Tibial nerve (tissue), 4 donors: ENCODE data around the gene FGF1. TPM values are rescaled to one million over a fixed set of nuclear protein-coding genes. Genes with fewer than 3 reads are reported as not detected.

ENCODE experiments used
- DNase-seq, 2 donors: peaks; one replicate each; pipeline ENCODE4 v3.0.0-alpha.2; 2019; ENCODE audit warnings: low spot score in 2 of 2
- H3K27ac ChIP-seq, 4 donors: fragments of 200-600 bp; sonication (generic) in 3 of 4; one replicate each; pipeline ENCODE4 v1.5.1; 2017 to 2019; ENCODE audit warnings: mild to moderate bottlenecking in 1 of 4
- H3K27me3 ChIP-seq, 2 donors: fragments of 200-600 bp; sonication (generic) in 1 of 2; one replicate each; pipeline versions ENCODE4 v1.5.1 to v1.6.0; 2017 to 2019
- H3K36me3 ChIP-seq, 3 donors: fragments of 200-600 bp; sonication (generic); one replicate each; pipeline ENCODE4 v1.5.1; 2018 to 2019
- H3K4me1 ChIP-seq, 4 donors: fragments of 200-600 bp; sonication (generic) in 3 of 4; one replicate each; pipeline ENCODE4 v1.5.1; 2017 to 2019
- H3K4me3 ChIP-seq, 4 donors: fragments of 200-600 bp; sonication (generic) in 3 of 4; one replicate each; pipeline ENCODE4 v1.5.1; 2017 to 2019; ENCODE audit warnings: mild to moderate bottlenecking in 1 of 4, moderate library complexity in 1 of 4
- H3K9me3 ChIP-seq, 4 donors: fragments of 200-600 bp; sonication (generic) in 3 of 4; one replicate each; pipeline ENCODE4 v1.5.1; 2017 to 2019
- EP300 ChIP-seq, 2 donors: sonication (generic); formaldehyde crosslinking; IDR thresholded peaks; one replicate each; pipeline ENCODE4 v1.6.1; 2017; ENCODE audit warnings: antibody characterized with exemption in 2 of 2, mild to moderate bottlenecking in 1 of 2
- POLR2A ChIP-seq, 2 donors: fragments of 450-650 bp; IDR thresholded peaks; one replicate each; pipeline ENCODE4 v1.6.1; 2017; ENCODE audit warnings: antibody characterized with exemption in 2 of 2, mild to moderate bottlenecking in 2 of 2, moderate library complexity in 2 of 2
- WGBS, 2 donors: methylation state at CpG; one replicate each; pipeline ENCODE4 v1.1.5; 2018; 5-methylcytosine and 5-hydroxymethylcytosine counted together
- total RNA-seq, 4 donors: library from RNA; depleted of rRNA; stranded (reverse); fragments of >200 nt; gene quantifications; one replicate each; pipeline ENCODE4 v1.1.0, GENCODE V29; 2016
- TF ChIP-seq, protein P1 (sequence below), 5 experiments: fragments of 200-600 bp in 3 of 5; fragments of 450-650 bp in 2 of 5; sonication (generic) in 3 of 5; IDR thresholded peaks; one replicate each; pipeline ENCODE4 v1.5.1; 2016 to 2019; ENCODE audit warnings: antibody characterized with exemption in 5 of 5, mild to moderate bottlenecking in 3 of 5, moderate library complexity in 2 of 5

Gene FGF1
- total RNA-seq, 4 donors from 2014 or later, result 38.1 to 131 (median 115) TPM

DNA sequence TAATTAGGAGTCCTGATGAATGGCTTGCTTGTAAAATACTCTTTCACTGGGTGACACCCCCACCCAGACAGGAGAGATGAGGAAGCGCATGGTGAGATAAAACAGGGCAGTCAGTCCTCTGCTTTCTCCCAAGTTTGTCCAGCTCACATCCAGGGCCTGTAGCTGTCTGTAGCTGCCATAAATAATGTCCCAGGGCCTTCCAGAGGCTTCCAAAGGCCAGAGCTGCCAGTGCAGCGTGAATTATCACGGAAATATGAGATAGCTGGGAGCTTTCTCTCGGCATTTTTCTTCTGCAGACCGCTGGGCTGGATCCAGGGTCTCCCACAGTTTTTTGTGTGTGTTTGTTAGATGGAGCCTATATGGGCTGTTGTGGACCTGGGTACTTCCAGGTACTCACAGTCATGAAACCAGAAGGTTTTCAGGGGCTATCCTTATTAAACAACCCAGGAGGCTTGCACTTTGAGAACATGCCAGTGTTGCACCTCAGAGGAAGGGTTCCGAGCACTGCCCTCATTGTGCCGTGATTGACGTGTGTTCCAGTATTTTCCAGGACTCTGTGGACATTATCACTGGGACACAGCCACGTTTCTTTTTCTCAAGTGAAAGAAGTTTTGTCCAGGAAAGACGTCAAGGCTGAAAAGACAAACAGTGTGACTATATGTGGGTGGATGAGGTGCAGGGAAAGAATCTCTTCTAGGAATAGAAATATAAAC is 117.5 kb downstream of the FGF1 start:
- Histone ChIP-seq H3K4me1 (peaks cover 0 to 17% (median 0%) of the 10 kb centered on the region in 4 donors), H3K27ac (peak overlapping the region in 3 of 4 donors; percentile 8 to 76 (median 47)), H3K9me3 (no peaks in the 10 kb centered on the region), H3K36me3 (no peaks in the 10 kb centered on the region), H3K27me3 (no peaks in the 10 kb centered on the region), H3K4me3 (no peak overlapping the region)
- WGBS, 2 donors, result 40 to 45% methylated on average over 9 to 10 of the region's 10 CpGs
- DNase-seq, result peak in 1 of 2 donors; percentile 18
- TF ChIP-seq EP300 (IDR thresholded peaks at IDR 0.05) (no peak), POLR2A (IDR thresholded peaks at IDR 0.05) (no peak)
- TF ChIP-seq, protein P1, sequence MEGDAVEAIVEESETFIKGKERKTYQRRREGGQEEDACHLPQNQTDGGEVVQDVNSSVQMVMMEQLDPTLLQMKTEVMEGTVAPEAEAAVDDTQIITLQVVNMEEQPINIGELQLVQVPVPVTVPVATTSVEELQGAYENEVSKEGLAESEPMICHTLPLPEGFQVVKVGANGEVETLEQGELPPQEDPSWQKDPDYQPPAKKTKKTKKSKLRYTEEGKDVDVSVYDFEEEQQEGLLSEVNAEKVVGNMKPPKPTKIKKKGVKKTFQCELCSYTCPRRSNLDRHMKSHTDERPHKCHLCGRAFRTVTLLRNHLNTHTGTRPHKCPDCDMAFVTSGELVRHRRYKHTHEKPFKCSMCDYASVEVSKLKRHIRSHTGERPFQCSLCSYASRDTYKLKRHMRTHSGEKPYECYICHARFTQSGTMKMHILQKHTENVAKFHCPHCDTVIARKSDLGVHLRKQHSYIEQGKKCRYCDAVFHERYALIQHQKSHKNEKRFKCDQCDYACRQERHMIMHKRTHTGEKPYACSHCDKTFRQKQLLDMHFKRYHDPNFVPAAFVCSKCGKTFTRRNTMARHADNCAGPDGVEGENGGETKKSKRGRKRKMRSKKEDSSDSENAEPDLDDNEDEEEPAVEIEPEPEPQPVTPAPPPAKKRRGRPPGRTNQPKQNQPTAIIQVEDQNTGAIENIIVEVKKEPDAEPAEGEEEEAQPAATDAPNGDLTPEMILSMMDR (IDR thresholded peaks at IDR 0.05), result no peak

DNA sequence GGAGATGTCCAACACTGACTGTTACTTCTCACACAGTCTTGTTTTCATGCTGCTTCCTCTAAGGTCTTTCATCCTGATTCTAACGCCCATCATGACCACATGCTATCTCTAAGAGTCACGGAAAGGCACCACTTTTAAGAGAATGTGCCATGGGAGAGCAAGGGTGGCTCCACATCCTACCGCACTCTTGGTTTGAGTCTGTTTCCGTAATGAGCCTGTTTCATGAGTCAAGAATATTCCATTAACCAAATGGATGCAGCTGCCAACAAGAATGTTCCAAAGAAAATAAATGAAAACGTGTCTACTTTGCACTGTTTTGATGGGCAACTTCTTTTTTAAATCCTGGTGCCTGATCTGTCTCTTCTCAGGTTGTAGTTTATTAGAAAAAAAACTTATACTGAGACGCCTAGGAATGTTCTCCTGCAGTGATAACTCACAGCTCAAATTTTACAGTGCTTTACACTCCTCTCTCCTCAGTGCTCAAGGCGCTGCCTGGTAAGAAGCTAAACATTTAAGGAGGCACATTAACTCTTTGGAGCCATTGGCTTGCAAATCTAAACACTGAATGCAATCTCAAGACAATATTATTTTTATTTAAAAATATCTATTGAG is 124.3 kb downstream of the FGF1 start:
- TF ChIP-seq, protein P1 (IDR thresholded peaks at IDR 0.05), result no peak
- TF ChIP-seq EP300 (IDR thresholded peaks at IDR 0.05) (no peak), POLR2A (IDR thresholded peaks at IDR 0.05) (no peak)
- WGBS, 2 donors, result 66 to 72% methylated on average over 7 of the region's 7 CpGs
- Histone ChIP-seq H3K27me3 (no peaks in the 10 kb centered on the region), H3K36me3 (no peaks in the 10 kb centered on the region), H3K27ac (no peak overlapping the region), H3K4me3 (no peak overlapping the region), H3K9me3 (no peaks in the 10 kb centered on the region), H3K4me1 (no peaks in the 10 kb centered on the region)
- DNase-seq, result no peak

DNA sequence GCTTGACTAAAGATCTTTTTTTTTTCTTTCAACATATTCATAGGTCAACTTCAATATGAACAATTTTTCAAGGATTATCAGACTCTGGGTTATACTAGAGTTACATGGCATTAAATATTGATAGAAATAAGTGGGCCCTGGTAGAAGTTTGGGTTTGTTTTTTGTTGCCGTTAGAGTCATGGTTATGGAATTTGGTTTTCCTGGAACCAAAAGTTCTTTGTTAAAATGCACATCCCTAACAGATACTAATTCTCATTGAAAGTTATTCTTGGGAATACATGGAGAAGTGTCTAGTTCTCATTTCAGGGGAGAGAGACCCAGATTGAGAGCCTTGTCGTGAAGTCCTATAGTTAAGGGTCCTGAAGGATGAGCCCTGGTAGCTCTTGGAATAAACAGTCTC is 124.9 kb downstream of the FGF1 start:
- no peaks in the 10 kb centered on the region for H3K36me3 ChIP-seq
- no peaks in the 10 kb centered on the region for H3K27me3 ChIP-seq
- 75 to 77% methylated on average over 2 of the region's 2 CpGs for WGBS, 2 donors
- DNase-seq, result no peak
- no peaks in the 10 kb centered on the region for H3K9me3 ChIP-seq
- H3K4me3 ChIP-seq, result no peak overlapping the region
- no peak overlapping the region for H3K27ac ChIP-seq
- TF ChIP-seq, protein P1 (IDR thresholded peaks at IDR 0.05), result no peak
- TF ChIP-seq POLR2A (IDR thresholded peaks at IDR 0.05), result no peak
- no peak for TF ChIP-seq EP300 (IDR thresholded peaks at IDR 0.05)
- no peaks in the 10 kb centered on the region for H3K4me1 ChIP-seq

DNA sequence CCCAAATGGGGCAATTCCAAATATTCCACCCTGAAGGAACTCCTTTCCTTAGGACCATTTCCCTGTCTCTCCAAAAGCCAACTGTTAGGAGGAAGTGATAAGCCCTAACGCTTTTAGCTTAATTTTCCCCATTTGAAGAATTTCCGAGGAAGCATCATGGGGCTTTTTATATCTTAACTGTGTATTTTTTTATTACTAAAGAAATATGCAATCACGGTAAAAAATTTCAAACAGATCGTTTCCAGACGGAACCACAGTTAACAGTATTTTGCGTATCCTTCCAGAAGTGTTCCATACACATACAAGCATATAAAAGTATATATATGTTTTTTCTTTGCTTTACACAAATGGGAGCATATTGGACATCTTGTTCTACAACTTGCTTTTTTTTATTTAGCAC is 133.8 kb downstream of the FGF1 start:
- H3K4me1 ChIP-seq, result peaks cover 0 to 27% (median 3%) of the 10 kb centered on the region in 4 donors
- TF ChIP-seq, protein P1 (IDR thresholded peaks at IDR 0.05), result no peak
- TF ChIP-seq EP300 (IDR thresholded peaks at IDR 0.05) (no peak), POLR2A (IDR thresholded peaks at IDR 0.05) (no peak)
- peak overlapping the region in 2 of 4 donors; percentile 41 to 43 for H3K4me3 ChIP-seq
- H3K27ac ChIP-seq, result peak overlapping the region in 2 of 4 donors; percentile 49 to 77
- peaks cover 0 to 6% of the 10 kb centered on the region in 2 donors for H3K27me3 ChIP-seq
- no peak for DNase-seq
- no peaks in the 10 kb centered on the region for H3K9me3 ChIP-seq
- WGBS, 2 donors, result 45 to 51% methylated on average over 6 of the region's 6 CpGs
- no peaks in the 10 kb centered on the region for H3K36me3 ChIP-seq
